MCF 10A (cell line): ENCODE measurements around the gene ALDH9A1. TPM values are rescaled to one million over a fixed set of nuclear protein-coding genes. Genes with fewer than 3 reads are reported as not detected.

Experiments used
- BruUV-seq: library from RNA; stranded (reverse); fragments of 400-500 nt; replicated peaks from 2 replicates; lab custom pipeline; 2021; lab: Mats Ljungman, UMichigan
- CTCF ChIA-PET: fragments of 300-600 bp; sonication (Branson Sonifier 250); formaldehyde crosslinking; extraction: SDS; loops from one replicate; lab custom pipeline; 2021; ENCODE audit warnings: antibody characterized with exemption, inconsistent platforms; lab: Yijun Ruan, JAX
- POLR2A ChIA-PET: fragments of 300-600, 350-650 bp; sonication (Branson Sonifier 250); formaldehyde crosslinking; extraction: SDS; loops from one replicate; lab custom pipeline; 2020; ENCODE audit warnings: antibody characterized with exemption, inconsistent platforms; lab: Yijun Ruan, JAX
- DNase-seq: peaks from one replicate; pipeline ENCODE4 v3.0.0-alpha.2; 2018; ENCODE audit not compliant: unreplicated experiment
- H3K27ac Mint-ChIP-seq: one replicate; pipeline ENCODE4 v1.8.0; 2022; ENCODE audit warnings: mild to moderate bottlenecking, low read depth, mixed read lengths; ENCODE audit not compliant: unreplicated experiment
- H3K27me3 Mint-ChIP-seq: one replicate; pipeline ENCODE4 v1.8.0; 2022; ENCODE audit warnings: mixed read lengths; ENCODE audit not compliant: insufficient read depth, unreplicated experiment
- H3K36me3 Mint-ChIP-seq: one replicate; pipeline ENCODE4 v1.8.0; 2022; ENCODE audit warnings: mild to moderate bottlenecking, moderate library complexity, mixed read lengths; ENCODE audit not compliant: insufficient read depth, unreplicated experiment
- H3K4me1 Mint-ChIP-seq: one replicate; pipeline ENCODE4 v1.8.0; 2022; ENCODE audit warnings: mixed read lengths; ENCODE audit not compliant: insufficient read depth, unreplicated experiment
- H3K4me3 Mint-ChIP-seq: one replicate; pipeline ENCODE4 v1.8.0; 2022; ENCODE audit warnings: mild to moderate bottlenecking, moderate library complexity, mixed read lengths; ENCODE audit not compliant: unreplicated experiment
- H3K9me3 Mint-ChIP-seq: one replicate; pipeline ENCODE4 v1.8.0; 2022; ENCODE audit warnings: mixed read lengths; ENCODE audit not compliant: unreplicated experiment
- intact Hi-C: fragments of 100-400 bp; cut with micrococcal nuclease; formaldehyde crosslinking; loops from 2 replicates; pipeline ENCODE4 v1.14.1; 2022
- total RNA-seq: library from RNA; stranded (reverse); gene quantifications from 2 replicates; pipeline ENCODE4 v1.2.3, GENCODE V29; 2022
- TF ChIP-seq, protein P1 (sequence below): fragments of 200-600 bp; IDR thresholded peaks from one replicate; pipeline ENCODE4 v1.8.0; 2022; ENCODE audit warnings: antibody characterized with exemption, mild to moderate bottlenecking; ENCODE audit not compliant: unreplicated experiment

ALDH9A1 gene
- total RNA-seq, 1 experiment from 2014 or later = 67.1 TPM

DNA sequence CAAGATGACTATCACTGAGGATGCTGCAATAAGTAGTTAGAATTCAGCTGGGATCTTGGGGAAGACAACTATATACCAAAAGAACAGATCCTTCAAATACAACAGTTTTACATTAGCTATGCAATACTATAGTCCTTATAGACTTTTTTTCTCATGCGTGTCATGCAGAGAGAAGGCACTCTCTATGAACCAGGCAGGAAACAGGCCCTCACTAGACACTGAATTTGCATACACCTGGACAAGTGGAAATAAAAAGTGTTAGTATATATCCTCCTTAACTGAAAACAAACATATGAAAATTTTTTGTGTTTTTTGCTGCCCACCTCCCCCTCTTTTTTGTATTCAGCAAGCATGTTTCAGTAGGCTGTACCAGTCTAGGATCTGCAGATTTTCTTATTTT, 40.4 kb upstream of the ALDH9A1 start:
- BruUV-seq = no TSS peak
- peaks cover 85% of the 10 kb centered on the region for H3K36me3 Mint-ChIP-seq
- H3K27ac Mint-ChIP-seq = no peak overlapping the region
- H3K4me3 Mint-ChIP-seq = no peak overlapping the region
- no peak for DNase-seq
- CTCF ChIA-PET = interaction anchor here (0.7 to 5.3 kb wide), 6 partner anchors 19 to 189 kb away, joined by 3 to 30 read pairs (median 8); partner anchors contain the start of gene ALDH9A1
- peaks cover 10% of the 10 kb centered on the region for H3K4me1 Mint-ChIP-seq
- intact Hi-C loops = no loop called here
- POLR2A ChIA-PET = interaction anchor here (1.0 to 3.2 kb wide), 4 partner anchors 9 to 109 kb away, joined by 3 to 11 read pairs (median 6); partner anchors contain the start of gene TMCO1
- H3K9me3 Mint-ChIP-seq = no peaks in the 10 kb centered on the region
- TF ChIP-seq, protein P1, sequence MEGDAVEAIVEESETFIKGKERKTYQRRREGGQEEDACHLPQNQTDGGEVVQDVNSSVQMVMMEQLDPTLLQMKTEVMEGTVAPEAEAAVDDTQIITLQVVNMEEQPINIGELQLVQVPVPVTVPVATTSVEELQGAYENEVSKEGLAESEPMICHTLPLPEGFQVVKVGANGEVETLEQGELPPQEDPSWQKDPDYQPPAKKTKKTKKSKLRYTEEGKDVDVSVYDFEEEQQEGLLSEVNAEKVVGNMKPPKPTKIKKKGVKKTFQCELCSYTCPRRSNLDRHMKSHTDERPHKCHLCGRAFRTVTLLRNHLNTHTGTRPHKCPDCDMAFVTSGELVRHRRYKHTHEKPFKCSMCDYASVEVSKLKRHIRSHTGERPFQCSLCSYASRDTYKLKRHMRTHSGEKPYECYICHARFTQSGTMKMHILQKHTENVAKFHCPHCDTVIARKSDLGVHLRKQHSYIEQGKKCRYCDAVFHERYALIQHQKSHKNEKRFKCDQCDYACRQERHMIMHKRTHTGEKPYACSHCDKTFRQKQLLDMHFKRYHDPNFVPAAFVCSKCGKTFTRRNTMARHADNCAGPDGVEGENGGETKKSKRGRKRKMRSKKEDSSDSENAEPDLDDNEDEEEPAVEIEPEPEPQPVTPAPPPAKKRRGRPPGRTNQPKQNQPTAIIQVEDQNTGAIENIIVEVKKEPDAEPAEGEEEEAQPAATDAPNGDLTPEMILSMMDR = no peak
- no peaks in the 10 kb centered on the region for H3K27me3 Mint-ChIP-seq

DNA sequence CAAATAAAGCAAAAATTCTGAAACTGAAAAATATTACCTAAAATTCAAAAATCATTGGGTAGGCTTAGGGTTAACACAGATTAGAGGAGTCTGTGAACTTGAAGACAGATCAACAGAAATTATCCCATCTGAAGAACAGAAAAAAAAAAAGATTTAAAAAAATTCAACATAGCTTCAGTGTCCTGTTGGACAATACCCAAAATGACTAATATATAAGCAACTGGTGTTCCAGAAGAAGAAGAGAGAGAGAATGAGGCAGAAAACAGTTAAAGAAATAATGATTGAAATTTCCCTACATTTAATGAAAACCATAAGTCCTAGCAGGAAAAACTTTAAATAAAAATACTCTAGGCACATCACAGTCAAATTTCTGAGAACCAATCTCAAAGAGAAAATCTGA, 38.8 kb upstream of the ALDH9A1 start:
- Mint-ChIP-seq H3K27me3 (no peaks in the 10 kb centered on the region), H3K36me3 (peaks cover 72% of the 10 kb centered on the region), H3K4me1 (peaks cover 10% of the 10 kb centered on the region), H3K4me3 (no peak overlapping the region), H3K27ac (no peak overlapping the region), H3K9me3 (no peaks in the 10 kb centered on the region)
- DNase-seq = peak; percentile 9
- intact Hi-C loops = no loop called here
- POLR2A ChIA-PET = interaction anchor here (0.6 to 3.2 kb wide), 4 partner anchors 11 to 230 kb away, joined by 3 to 11 read pairs (median 8); partner anchors contain the start of genes ALDH9A1 and TMCO1
- CTCF ChIA-PET = interaction anchor here (0.6 to 5.3 kb wide), 7 partner anchors 9 to 1818 kb away, joined by 3 to 30 read pairs (median 3); no protein-coding TSS in a partner anchor
- TF ChIP-seq, protein P1 = no peak
- no TSS peak for BruUV-seq

DNA sequence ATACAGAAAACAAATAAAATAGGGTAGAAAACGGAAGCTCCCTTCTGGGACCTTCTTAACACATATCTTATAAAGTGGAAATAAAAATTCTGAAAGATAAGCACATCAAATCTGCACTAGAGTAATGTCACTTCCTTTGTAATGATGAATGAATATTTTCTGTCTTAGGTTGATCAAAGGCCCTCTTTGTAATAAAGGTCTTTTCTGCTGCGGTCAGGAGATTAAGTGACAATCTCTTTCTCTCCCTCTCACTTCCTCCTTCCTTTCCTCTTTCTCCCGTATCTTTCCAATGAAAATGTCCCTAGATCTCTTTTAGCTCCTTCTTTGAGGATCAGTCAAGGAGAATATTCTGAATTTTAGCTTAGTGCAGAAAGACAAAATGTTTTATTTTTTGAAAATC, 36.5 kb upstream of the ALDH9A1 start:
- DNase-seq = no peak
- H3K4me3 Mint-ChIP-seq = no peak overlapping the region
- BruUV-seq = no TSS peak
- ChIA-PET CTCF (interaction anchor here (0.6 to 2.3 kb wide), 9 partner anchors 9 to 1230 kb away, joined by 3 to 9 read pairs (median 4); no protein-coding TSS in a partner anchor), POLR2A (interaction anchor here (0.6 to 1.0 kb wide), 3 partner anchors 11 to 1078 kb away, joined by 3 read pairs; no protein-coding TSS in a partner anchor)
- peaks cover 10% of the 10 kb centered on the region for H3K4me1 Mint-ChIP-seq
- TF ChIP-seq, protein P1 = no peak
- no peaks in the 10 kb centered on the region for H3K27me3 Mint-ChIP-seq
- H3K9me3 Mint-ChIP-seq = no peaks in the 10 kb centered on the region
- peaks cover 68% of the 10 kb centered on the region for H3K36me3 Mint-ChIP-seq
- H3K27ac Mint-ChIP-seq = peak overlapping the region; percentile 61
- intact Hi-C loops = no loop called here

DNA sequence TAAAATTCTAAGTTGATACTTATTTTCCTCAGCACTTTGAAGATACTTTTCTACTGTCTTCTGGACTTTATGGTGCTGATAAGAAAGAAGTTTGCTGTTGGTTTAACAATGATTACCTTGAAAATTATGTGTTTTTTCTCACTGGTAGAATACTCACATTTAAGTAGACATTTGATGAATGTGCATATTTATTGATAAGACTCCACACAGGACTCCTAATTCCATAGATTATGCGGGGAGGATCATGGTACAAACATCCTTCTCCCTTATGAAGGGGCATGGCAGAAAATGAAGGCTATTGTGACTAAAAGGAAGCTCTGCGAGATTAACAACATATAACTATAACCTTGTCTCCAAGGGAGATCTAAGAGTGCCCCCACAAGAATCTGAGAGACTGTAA, 28.5 kb upstream of the ALDH9A1 start:
- POLR2A ChIA-PET = interaction anchor here (1.1 kb wide), 1 partner anchor 15 kb away, joined by 3 read pairs; no protein-coding TSS in a partner anchor
- intact Hi-C loops = no loop called here
- H3K27me3 Mint-ChIP-seq = no peaks in the 10 kb centered on the region

More for the DNA sequence above, 28.5 kb upstream of the ALDH9A1 start:
- DNase-seq = no peak
- Mint-ChIP-seq H3K4me3 (no peak overlapping the region), H3K36me3 (peaks cover 61% of the 10 kb centered on the region), H3K4me1 (no peaks in the 10 kb centered on the region), H3K27ac (no peak overlapping the region), H3K9me3 (no peaks in the 10 kb centered on the region)
- TF ChIP-seq, protein P1 = no peak
- CTCF ChIA-PET = interaction anchor here (0.6 to 1.7 kb wide), 7 partner anchors 9 to 1493 kb away, joined by 3 to 5 read pairs (median 3); no protein-coding TSS in a partner anchor
- BruUV-seq = no TSS peak
